ENCODE measurements around the gene GRK1.

The GRK1 gene

GRCh38 chr13:113776231-113777125 is 109.5 kb downstream of the GRK1 start:
- no peak for TF ChIP-seq CTCF (IDR thresholded peaks at IDR 0.05; ENCODE audit: insufficient read depth, low read depth, low read length, missing control alignments)
- DNase-seq (ENCODE audit: low read depth): no peak
- H3K4me3 ChIP-seq (ENCODE audit: low read length): no peak overlapping the region

GRCh38 chr13:113777311-113778260 is 110.6 kb downstream of the GRK1 start:
- TF ChIP-seq CTCF (IDR thresholded peaks at IDR 0.05; ENCODE audit: insufficient read depth, low read depth, low read length, missing control alignments): no peak
- no peak overlapping the region for H3K4me3 ChIP-seq (ENCODE audit: low read length)
- DNase-seq (ENCODE audit: low read depth): peak; percentile 33

GRCh38 chr13:113781571-113781970 is 114.6 kb downstream of the GRK1 start:
- peak; percentile 76 for DNase-seq (ENCODE audit: low read depth)
- no peak for TF ChIP-seq CTCF (IDR thresholded peaks at IDR 0.05; ENCODE audit: insufficient read depth, low read depth, low read length, missing control alignments)
- no peak overlapping the region for H3K4me3 ChIP-seq (ENCODE audit: low read length)

- no peak for TF ChIP-seq CTCF (IDR thresholded peaks at IDR 0.05; ENCODE audit: insufficient read depth, low read depth, low read length, missing control alignments)
- no peak overlapping the region for H3K4me3 ChIP-seq (ENCODE audit: low read length)
- DNase-seq (ENCODE audit: low read depth): no peak
Measured at GRCh38 chr13:113782472-113782871, 115.5 kb downstream of the GRK1 start.

GRCh38 chr13:113783200-113783881 is 116.3 kb downstream of the GRK1 start:
- TF ChIP-seq CTCF (IDR thresholded peaks at IDR 0.05; ENCODE audit: insufficient read depth, low read depth, low read length, missing control alignments): no peak
- peak; percentile 32 for DNase-seq (ENCODE audit: low read depth)
- no peak overlapping the region for H3K4me3 ChIP-seq (ENCODE audit: low read length)

GRCh38 chr13:113783966-113784644 is 117.1 kb downstream of the GRK1 start:
- no peak for TF ChIP-seq CTCF (IDR thresholded peaks at IDR 0.05; ENCODE audit: insufficient read depth, low read depth, low read length, missing control alignments)
- DNase-seq (ENCODE audit: low read depth): no peak
- H3K4me3 ChIP-seq (ENCODE audit: low read length): no peak overlapping the region
